CD4-positive, alpha-beta memory T cell (primary cell): ENCODE measurements around the gene S100A10. TPM values are rescaled to one million over a fixed set of nuclear protein-coding genes. Genes with fewer than 3 reads are reported as not detected.
A peak's percentile ranks its signal among the peaks of the same experiment; 100 is the strongest.

ENCODE experiments used
- CTCF ChIA-PET: fragments of 350-600 bp; sonication (Branson Sonifier 250); formaldehyde crosslinking; loops from one replicate; lab custom pipeline; 2021; ENCODE audit warnings: inconsistent platforms; ENCODE audit not compliant: partially characterized antibody; lab: Charles Lee
- POLR2A ChIA-PET: fragments of 350-600 bp; sonication (Branson Sonifier 250); formaldehyde crosslinking; loops from one replicate; lab custom pipeline; 2021; ENCODE audit not compliant: partially characterized antibody; lab: Charles Lee
- DNase-seq, 5 donors: peaks; one replicate each; pipeline versions ENCODE4 v3.0.0 to v3.0.0-alpha.2; 2020 to 2022; ENCODE audit warnings: mixed read lengths in 1 of 5
- H3K27ac ChIP-seq: one replicate; pipeline ENCODE4 v1.7.0; 2013; ENCODE audit warnings: low read depth, low read length
- H3K27me3 ChIP-seq: 2 replicates; pipeline ENCODE4 v1.7.0; 2013; ENCODE audit warnings: mild to moderate bottlenecking, low read length, moderate library complexity; ENCODE audit not compliant: insufficient read depth
- H3K36me3 ChIP-seq: 2 replicates; pipeline ENCODE4 v1.7.0; 2013; ENCODE audit warnings: mild to moderate bottlenecking, low read length, moderate library complexity; ENCODE audit not compliant: insufficient read depth
- H3K4me1 ChIP-seq: 2 replicates; pipeline ENCODE4 v1.7.0; 2013; ENCODE audit warnings: mild to moderate bottlenecking, low read length, moderate library complexity; ENCODE audit not compliant: insufficient read depth
- H3K4me3 ChIP-seq, 2 donors: one replicate each; pipeline ENCODE4 v1.7.0; 2013; ENCODE audit warnings: low read length in 2 of 2, mild to moderate bottlenecking in 1 of 2
- H3K9me3 ChIP-seq, 2 donors: one replicate each; pipeline ENCODE4 v1.7.0; 2013; ENCODE audit warnings: low read length in 2 of 2, control low read depth in 1 of 2; ENCODE audit not compliant: control insufficient read depth in 1 of 2
- H3K27ac Mint-ChIP-seq, 7 donors: one replicate each; pipeline ENCODE4 v1.8.0; 2020 to 2021; ENCODE audit warnings: mixed read lengths in 7 of 7, mild to moderate bottlenecking in 6 of 7, inconsistent platforms in 3 of 7, moderate library complexity in 3 of 7
- H3K27me3 Mint-ChIP-seq, 2 donors: one replicate each; pipeline ENCODE4 v1.8.0; 2020 to 2021; ENCODE audit warnings: mixed read lengths in 2 of 2
- H3K36me3 Mint-ChIP-seq, 2 donors: one replicate each; pipeline ENCODE4 v1.8.0; 2020 to 2021; ENCODE audit warnings: mixed read lengths in 2 of 2, inconsistent platforms in 1 of 2, mild to moderate bottlenecking in 1 of 2
- H3K4me1 Mint-ChIP-seq, 4 donors: one replicate each; pipeline ENCODE4 v1.8.0; 2020 to 2021; ENCODE audit warnings: mixed read lengths in 4 of 4, mild to moderate bottlenecking in 1 of 4
- H3K4me3 Mint-ChIP-seq, 8 donors: one replicate each; pipeline ENCODE4 v1.8.0; 2020 to 2021; ENCODE audit warnings: mixed read lengths in 8 of 8, mild to moderate bottlenecking in 7 of 8, moderate library complexity in 6 of 8, inconsistent platforms in 3 of 8
- H3K9me3 Mint-ChIP-seq, 8 donors: one replicate each; pipeline ENCODE4 v1.8.0; 2020 to 2021; ENCODE audit warnings: mixed read lengths in 8 of 8, mild to moderate bottlenecking in 5 of 8, inconsistent platforms in 3 of 8, moderate library complexity in 1 of 8
- intact Hi-C: fragments of 100-400 bp; cut with micrococcal nuclease; formaldehyde crosslinking; loops from one replicate; pipeline ENCODE4 v1.15.1; 2023
- polyA plus RNA-seq, 2 donors: library from polyadenylated mRNA; unstranded; fragments of 300-500 nt; fragmentation: Illumina TruSeq; gene quantifications; one replicate each; pipeline ENCODE4 v1.2.3, GENCODE V29; 2021
- total RNA-seq, 2 experiments: library from RNA; stranded (reverse); gene quantifications; one replicate each; pipeline ENCODE4 v1.2.3, GENCODE V29; 2021

S100A10 gene
- total and polyA plus RNA-seq, 4 experiments from 2014 or later: 218 to 1,427 (median 543) TPM

- CTCF ChIA-PET: interaction anchor here (0.9 to 4.0 kb wide), 9 partner anchors 8 to 94 kb away, joined by 3 to 31 read pairs (median 3); no protein-coding TSS in a partner anchor
- no peaks in the 10 kb centered on the region for H3K9me3 ChIP-seq
- DNase-seq: no peak
- H3K27me3 ChIP-seq: no peaks in the 10 kb centered on the region
- peaks cover 0 to 1% of the 10 kb centered on the region in 2 donors for H3K27me3 Mint-ChIP-seq
- peaks cover 6% of the 10 kb centered on the region for H3K36me3 ChIP-seq
- peaks cover 8 to 12% of the 10 kb centered on the region in 2 donors for H3K36me3 Mint-ChIP-seq
- no peaks in the 10 kb centered on the region for H3K9me3 Mint-ChIP-seq
- POLR2A ChIA-PET: interaction anchor here (3.4 kb wide), 1 partner anchor 17 kb away, joined by 12 read pairs; the partner anchor contains the start of gene S100A10
- H3K4me3 ChIP-seq: no peak overlapping the region
- H3K27ac Mint-ChIP-seq: no peak overlapping the region
- H3K27ac ChIP-seq: no peak overlapping the region
- peaks cover 10 to 16% (median 13%) of the 10 kb centered on the region in 4 donors for H3K4me1 Mint-ChIP-seq
- intact Hi-C loops: no loop called here
- H3K4me3 Mint-ChIP-seq: no peak overlapping the region
- no peaks in the 10 kb centered on the region for H3K4me1 ChIP-seq
These were observed 17.7 kb downstream of the S100A10 start for GRCh38 chr1:151976015-151976343.

- H3K4me3 Mint-ChIP-seq: no peak overlapping the region
These were observed 18.2 kb downstream of the S100A10 start for GRCh38 chr1:151975311-151976014.

GRCh38 chr1:151972542-151973248, 21.0 kb downstream of the S100A10 start:
- intact Hi-C loops: loop anchor here (1.0 kb wide), 1 partner anchor 23 kb away; no protein-coding TSS in a partner anchor
- no peak overlapping the region for H3K4me3 ChIP-seq
- H3K9me3 ChIP-seq: no peaks in the 10 kb centered on the region
- H3K36me3 ChIP-seq: no peaks in the 10 kb centered on the region
- peak overlapping the region in 2 of 7 donors; percentile 4 to 13 for H3K27ac Mint-ChIP-seq
- peaks cover 0 to 1% of the 10 kb centered on the region in 2 donors for H3K27me3 Mint-ChIP-seq
- H3K9me3 Mint-ChIP-seq: no peaks in the 10 kb centered on the region
- ChIA-PET POLR2A (interaction anchor here (0.8 to 1.9 kb wide), 3 partner anchors 10 to 20 kb away, joined by 3 to 5 read pairs (median 4); partner anchors contain the start of gene S100A10), CTCF (interaction anchor here (0.6 to 10.8 kb wide), 8 partner anchors 21 to 90 kb away, joined by 3 to 270 read pairs (median 4); partner anchors contain the start of gene S100A10)
- H3K36me3 Mint-ChIP-seq: no peaks in the 10 kb centered on the region
- peak overlapping the region in 1 of 8 donors; percentile 6 for H3K4me3 Mint-ChIP-seq
- H3K4me1 ChIP-seq: peaks cover 8% of the 10 kb centered on the region
- peak in 1 of 5 donors; percentile 51 for DNase-seq
- H3K4me1 Mint-ChIP-seq: peaks cover 8 to 21% (median 12%) of the 10 kb centered on the region in 4 donors
- no peaks in the 10 kb centered on the region for H3K27me3 ChIP-seq
- H3K27ac ChIP-seq: no peak overlapping the region

More at GRCh38 chr1:151975311-151976014, 18.2 kb downstream of the S100A10 start:
- no peaks in the 10 kb centered on the region for H3K4me1 ChIP-seq
- no peak overlapping the region for H3K27ac Mint-ChIP-seq
- CTCF ChIA-PET: interaction anchor here (0.9 to 4.0 kb wide), 8 partner anchors 8 to 93 kb away, joined by 3 to 31 read pairs (median 4); no protein-coding TSS in a partner anchor
- no peaks in the 10 kb centered on the region for H3K9me3 Mint-ChIP-seq
- intact Hi-C loops: no loop called here
- no peak for DNase-seq
- no peaks in the 10 kb centered on the region for H3K27me3 ChIP-seq
- H3K36me3 ChIP-seq: peaks cover under 1% of the 10 kb centered on the region
- no peaks in the 10 kb centered on the region for H3K9me3 ChIP-seq
- peaks cover 0 to 1% of the 10 kb centered on the region in 2 donors for H3K27me3 Mint-ChIP-seq
- no peak overlapping the region for H3K27ac ChIP-seq
- H3K4me1 Mint-ChIP-seq: peaks cover 10 to 16% (median 13%) of the 10 kb centered on the region in 4 donors
- POLR2A ChIA-PET: interaction anchor here (3.4 kb wide), 1 partner anchor 17 kb away, joined by 12 read pairs; the partner anchor contains the start of gene S100A10
- H3K36me3 Mint-ChIP-seq: peaks cover 3 to 6% of the 10 kb centered on the region in 2 donors
- H3K4me3 ChIP-seq: no peak overlapping the region

GRCh38 chr1:151970626-151971025, 23.0 kb downstream of the S100A10 start:
- intact Hi-C loops: no loop called here
- no peaks in the 10 kb centered on the region for H3K36me3 ChIP-seq
- CTCF ChIA-PET: interaction anchor here (0.8 to 10.8 kb wide), 7 partner anchors 13 to 82 kb away, joined by 3 to 270 read pairs (median 52); partner anchors contain the start of gene S100A10
- no peaks in the 10 kb centered on the region for H3K36me3 Mint-ChIP-seq
- no peaks in the 10 kb centered on the region for H3K9me3 ChIP-seq
- no peak overlapping the region for H3K4me3 ChIP-seq
- H3K27me3 ChIP-seq: no peaks in the 10 kb centered on the region
- H3K4me1 ChIP-seq: peaks cover 9% of the 10 kb centered on the region
- DNase-seq: no peak
- H3K9me3 Mint-ChIP-seq: no peaks in the 10 kb centered on the region
- no peak overlapping the region for H3K27ac Mint-ChIP-seq
- POLR2A ChIA-PET: interaction anchor here (1.9 kb wide), 1 partner anchor 22 kb away, joined by 5 read pairs; the partner anchor contains the start of gene S100A10
- no peak overlapping the region for H3K27ac ChIP-seq
- H3K27me3 Mint-ChIP-seq: peaks cover 0 to 1% of the 10 kb centered on the region in 2 donors
- H3K4me3 Mint-ChIP-seq: no peak overlapping the region
- H3K4me1 Mint-ChIP-seq: peaks cover 8 to 22% (median 13%) of the 10 kb centered on the region in 4 donors

- H3K4me3 Mint-ChIP-seq: no peak overlapping the region
- intact Hi-C loops: no loop called here
- H3K36me3 Mint-ChIP-seq: no peaks in the 10 kb centered on the region
- ChIA-PET POLR2A (interaction anchor here (1.8 kb wide), 1 partner anchor 26 kb away, joined by 5 read pairs; no protein-coding TSS in a partner anchor), CTCF (interaction anchor here (0.8 to 10.8 kb wide), 7 partner anchors 13 to 64 kb away, joined by 3 to 270 read pairs (median 52); partner anchors contain the start of gene S100A10)
- peaks cover 0 to 1% of the 10 kb centered on the region in 2 donors for H3K27me3 Mint-ChIP-seq
- no peak overlapping the region for H3K27ac ChIP-seq
- no peaks in the 10 kb centered on the region for H3K27me3 ChIP-seq
- no peaks in the 10 kb centered on the region for H3K36me3 ChIP-seq
- H3K9me3 ChIP-seq: no peaks in the 10 kb centered on the region
- DNase-seq: no peak
- H3K9me3 Mint-ChIP-seq: no peaks in the 10 kb centered on the region
- no peak overlapping the region for H3K4me3 ChIP-seq
- H3K27ac Mint-ChIP-seq: peak overlapping the region in 1 of 7 donors; percentile 43
- peaks cover 8 to 22% (median 13%) of the 10 kb centered on the region in 4 donors for H3K4me1 Mint-ChIP-seq
- peaks cover 9% of the 10 kb centered on the region for H3K4me1 ChIP-seq
These were observed 23.5 kb downstream of the S100A10 start for GRCh38 chr1:151970128-151970527.

- Mint-ChIP-seq H3K4me3 (no peak overlapping the region), H3K4me1 (peaks cover 8 to 22% (median 13%) of the 10 kb centered on the region in 4 donors), H3K9me3 (no peaks in the 10 kb centered on the region), H3K27me3 (no peaks in the 10 kb centered on the region), H3K36me3 (no peaks in the 10 kb centered on the region), H3K27ac (peak overlapping the region in 3 of 7 donors; percentile 2 to 73 (median 11))
- no peak overlapping the region for H3K4me3 ChIP-seq
- H3K4me1 ChIP-seq: peaks cover 9% of the 10 kb centered on the region
- no peak overlapping the region for H3K27ac ChIP-seq
- CTCF ChIA-PET: interaction anchor here (1.3 to 10.8 kb wide), 18 partner anchors 8 to 148 kb away, joined by 3 to 270 read pairs (median 7); partner anchors contain the start of gene S100A10
- intact Hi-C loops: loop anchor here (1.0 to 5.0 kb wide), 3 partner anchors 24 to 216 kb away; partner anchors contain the start of gene S100A10
- DNase-seq: no peak
- no peaks in the 10 kb centered on the region for H3K36me3 ChIP-seq
- POLR2A ChIA-PET: interaction anchor here (0.9 to 2.1 kb wide), 10 partner anchors 11 to 70 kb away, joined by 3 to 25 read pairs (median 4); partner anchors contain the start of gene S100A10
- H3K27me3 ChIP-seq: no peaks in the 10 kb centered on the region
- no peaks in the 10 kb centered on the region for H3K9me3 ChIP-seq
These were observed 24.8 kb downstream of the S100A10 start for GRCh38 chr1:151968791-151969399.
